K562 (cell line): ENCODE measurements around the gene IL15RA. TPM values are rescaled to one million over a fixed set of nuclear protein-coding genes. Genes with fewer than 3 reads are reported as not detected.

Experiments
- AFF1 ChIP-seq, 2 experiments: fragments of 450-650 bp; IDR thresholded peaks; 2 replicates each; pipeline ENCODE4 v1.6.1; 2018; ENCODE audit warnings: mild to moderate bottlenecking in 2 of 2, low read depth in 1 of 2; ENCODE audit not compliant: partially characterized antibody in 2 of 2
- ASH1L ChIP-seq: fragments of 450-650 bp; IDR thresholded peaks from 2 replicates; pipeline ENCODE4 v1.6.1; 2018; ENCODE audit warnings: borderline replicate concordance, mild to moderate bottlenecking, low read depth; ENCODE audit not compliant: partially characterized antibody
- HDGF ChIP-seq: fragments of 450-650 bp; IDR thresholded peaks from 2 replicates; pipeline ENCODE4 v1.6.1; 2016
- MAX ChIP-seq: sonication (generic); formaldehyde crosslinking; IDR thresholded peaks from 2 replicates; pipeline ENCODE4 v1.9.0; 2022; ENCODE audit warnings: mild to moderate bottlenecking, missing genetic modification reagents
- NCOR1 ChIP-seq: fragments of 450-650 bp; IDR thresholded peaks from 2 replicates; pipeline ENCODE4 v1.6.1; 2016; ENCODE audit warnings: mild to moderate bottlenecking, moderate library complexity
- NONO ChIP-seq, 2 experiments: fragments of 200-400 bp in 1 of 2; fragments of 450-650 bp in 1 of 2; formaldehyde crosslinking in 1 of 2; IDR thresholded peaks; 2 replicates each; pipeline ENCODE4 v1.6.1; 2017; ENCODE audit warnings: low read depth in 2 of 2, mild to moderate bottlenecking in 2 of 2, moderate library complexity in 2 of 2, low read length in 1 of 2
- RCOR1 ChIP-seq, 2 experiments: IDR thresholded peaks; 2 replicates each; pipeline ENCODE4 v1.6.1; 2012; ENCODE audit warnings: low read depth in 2 of 2, low read length in 2 of 2, borderline replicate concordance in 1 of 2, improper control_type of control experiment in 1 of 2
- XRCC3 ChIP-seq: fragments of 450-650 bp; IDR thresholded peaks from 2 replicates; pipeline ENCODE4 v1.6.1; 2017; ENCODE audit warnings: mild to moderate bottlenecking, moderate library complexity
- YY1 ChIP-seq, 3 experiments: IDR thresholded peaks; 2 replicates each; pipeline ENCODE4 v1.6.1; 2011; ENCODE audit warnings: low read length in 2 of 3, mild to moderate bottlenecking in 2 of 3, moderate library complexity in 2 of 3, borderline replicate concordance in 1 of 3, control low read depth in 1 of 3, low read depth in 1 of 3; ENCODE audit not compliant: insufficient read depth in 3 of 3, insufficient replicate concordance in 2 of 3, control insufficient read depth in 1 of 3, insufficient read length in 1 of 3; ENCODE audit errors: extremely low read depth in 1 of 3
- ZBTB17 ChIP-seq: fragments of 450-650 bp; formaldehyde crosslinking; IDR thresholded peaks from 2 replicates; pipeline ENCODE4 v1.4.0; 2020; ENCODE audit warnings: mild to moderate bottlenecking
- ZKSCAN1 ChIP-seq: fragments of 150-350 bp; IDR thresholded peaks from 2 replicates; pipeline ENCODE4 v1.6.1; 2016; ENCODE audit warnings: low read depth, low read length
- ZNF12 ChIP-seq: sonication (generic); formaldehyde crosslinking; IDR thresholded peaks from 2 replicates; pipeline ENCODE4 v1.4.0; 2020; ENCODE audit warnings: mild to moderate bottlenecking, missing genetic modification reagents
- ZNF134 ChIP-seq: fragments of 250-450 bp; sonication (Bioruptor Pico); conservative IDR thresholded peaks from 2 replicates; pipeline ENCODE4 v1.4.0; 2020
- ZNF408 ChIP-seq: fragments of 250-450 bp; sonication (Bioruptor Pico); IDR thresholded peaks from 2 replicates; pipeline ENCODE4 v1.4.0; 2020; ENCODE audit warnings: low read depth, mild to moderate bottlenecking, moderate library complexity
- ZNF436 ChIP-seq: fragments of 250-450, 450-650 bp; sonication (Bioruptor Pico); formaldehyde crosslinking; IDR thresholded peaks from 2 replicates; pipeline ENCODE4 v1.7.0; 2020; ENCODE audit warnings: mild to moderate bottlenecking
- ZNF785 ChIP-seq: fragments of 250-450 bp; sonication (Bioruptor Pico); IDR thresholded peaks from 2 replicates; pipeline ENCODE4 v1.4.0; 2020; ENCODE audit warnings: mild to moderate bottlenecking
- polyA plus RNA-seq, 8 experiments: library from polyadenylated mRNA; depleted of rRNA in 4 of 8; stranded (reverse) in 5 of 8; unstranded in 3 of 8; fragments of >200 nt; fragmentation: Nextera tagmentation in 2 of 8; fragmentation: Illumina TruSeq in 1 of 8; extraction: Ambion mirVana in 2 of 8; extraction: Trizol in 1 of 8; gene quantifications; 2 replicates each; pipeline versions ENCODE4 v1.2.1 to v1.2.3, GENCODE V29; 2011 to 2014; ENCODE audit warnings: inconsistent platforms in 1 of 8, missing spikeins in 1 of 8
- total RNA-seq, 7 experiments: library from RNA; depleted of rRNA in 6 of 7; stranded (reverse); fragments of >200 nt in 6 of 7; fragmentation: Illumina TruSeq in 2 of 7; extraction: Trizol in 2 of 7; gene quantifications; 2 replicates each; pipeline versions ENCODE4 v1.2.1 to v1.2.3, GENCODE V29; 2011 to 2021; ENCODE audit warnings: low replicate concordance in 1 of 7
- TF ChIP-seq, protein P1 (sequence below), 2 experiments: fragments of 450-650 bp; conservative IDR thresholded peaks; 2 replicates each; pipeline ENCODE4 v1.6.1; 2017; ENCODE audit warnings: mild to moderate bottlenecking in 2 of 2, moderate library complexity in 2 of 2
- TF ChIP-seq, protein P2 (sequence below): fragments of 450-650 bp; formaldehyde crosslinking; IDR thresholded peaks from 2 replicates; pipeline ENCODE4 v1.4.0; 2022; ENCODE audit warnings: missing genetic modification characterization
- TF ChIP-seq, protein P3 (sequence below): fragments of 450-650 bp; IDR thresholded peaks from 2 replicates; pipeline ENCODE4 v1.6.1; 2018; ENCODE audit warnings: mild to moderate bottlenecking, low read depth; ENCODE audit not compliant: partially characterized antibody

Gene IL15RA
- total and polyA plus RNA-seq, 9 of the 15 experiments (the other 6 are each of a cell fraction or from before 2014, with no cell fraction given) = 1.2 to 11.7 (median 8.0) TPM

DNA sequence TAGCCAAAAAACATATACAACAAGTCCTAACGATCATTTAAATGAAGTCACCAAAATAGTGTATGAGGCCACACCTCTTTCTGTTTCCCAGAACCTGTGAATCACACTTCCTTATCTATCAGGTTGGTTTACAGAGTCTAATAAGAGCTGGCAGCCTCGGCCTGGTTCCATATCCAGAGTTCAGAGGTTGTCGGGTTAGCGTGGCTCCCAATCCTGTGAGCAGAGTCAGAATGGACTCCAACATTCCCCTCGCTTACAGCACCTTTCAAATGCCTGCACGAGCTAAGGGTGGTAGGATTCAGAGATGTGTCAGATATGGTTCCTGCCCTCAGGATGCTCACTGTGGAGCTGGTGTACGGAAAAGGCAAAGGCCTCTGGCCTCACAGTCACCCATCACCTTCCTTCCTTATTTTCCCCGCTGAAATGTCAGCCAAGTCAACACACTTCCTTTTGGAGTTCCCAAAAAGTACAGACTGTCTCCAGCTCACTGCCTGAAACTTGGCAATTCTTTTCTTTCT, 6.0 kb downstream of the IL15RA start (continued):
- no peak for TF ChIP-seq ZNF436
- TF ChIP-seq AFF1 (IDR thresholded peaks at IDR 0.05; ENCODE audit: low read depth in 1 of 2, partially characterized antibody in 2 of 2) = peak; percentile 32 to 46
- TF ChIP-seq, protein P1, sequence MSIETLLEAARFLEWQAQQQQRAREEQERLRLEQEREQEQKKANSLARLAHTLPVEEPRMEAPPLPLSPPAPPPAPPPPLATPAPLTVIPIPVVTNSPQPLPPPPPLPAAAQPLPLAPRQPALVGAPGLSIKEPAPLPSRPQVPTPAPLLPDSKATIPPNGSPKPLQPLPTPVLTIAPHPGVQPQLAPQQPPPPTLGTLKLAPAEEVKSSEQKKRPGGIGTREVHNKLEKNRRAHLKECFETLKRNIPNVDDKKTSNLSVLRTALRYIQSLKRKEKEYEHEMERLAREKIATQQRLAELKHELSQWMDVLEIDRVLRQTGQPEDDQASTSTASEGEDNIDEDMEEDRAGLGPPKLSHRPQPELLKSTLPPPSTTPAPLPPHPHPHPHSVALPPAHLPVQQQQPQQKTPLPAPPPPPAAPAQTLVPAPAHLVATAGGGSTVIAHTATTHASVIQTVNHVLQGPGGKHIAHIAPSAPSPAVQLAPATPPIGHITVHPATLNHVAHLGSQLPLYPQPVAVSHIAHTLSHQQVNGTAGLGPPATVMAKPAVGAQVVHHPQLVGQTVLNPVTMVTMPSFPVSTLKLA (conservative IDR thresholded peaks at IDR 0.05) = peak; percentile 43 to 49; a peak in 3 of 4 replicates
- no peak for TF ChIP-seq ZNF785 (CRISPR knock-in tag)
- no peak for TF ChIP-seq ZNF134 (CRISPR knock-in tag)
- TF ChIP-seq ASH1L = no peak
- peak; percentile 21; the same call in 1 of the 2 replicates for TF ChIP-seq NCOR1
- peak in 1 of 2 experiments; percentile 56; a peak in 2 of 4 replicates for TF ChIP-seq RCOR1 (IDR thresholded peaks at IDR 0.05; ENCODE audit: borderline replicate concordance in 1 of 2, low read depth in 2 of 2, low read length in 2 of 2)
- TF ChIP-seq, protein P2, sequence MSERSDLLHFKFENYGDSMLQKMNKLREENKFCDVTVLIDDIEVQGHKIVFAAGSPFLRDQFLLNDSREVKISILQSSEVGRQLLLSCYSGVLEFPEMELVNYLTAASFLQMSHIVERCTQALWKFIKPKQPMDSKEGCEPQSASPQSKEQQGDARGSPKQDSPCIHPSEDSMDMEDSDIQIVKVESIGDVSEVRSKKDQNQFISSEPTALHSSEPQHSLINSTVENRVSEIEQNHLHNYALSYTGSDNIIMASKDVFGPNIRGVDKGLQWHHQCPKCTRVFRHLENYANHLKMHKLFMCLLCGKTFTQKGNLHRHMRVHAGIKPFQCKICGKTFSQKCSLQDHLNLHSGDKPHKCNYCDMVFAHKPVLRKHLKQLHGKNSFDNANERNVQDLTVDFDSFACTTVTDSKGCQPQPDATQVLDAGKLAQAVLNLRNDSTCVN (CRISPR knock-in tag) = no peak
- 0 out of 2 replicates have a peak, but pooled peaks have one; percentile 22 for TF ChIP-seq MAX (CRISPR knock-in tag)
- no peak for TF ChIP-seq XRCC3
- TF ChIP-seq, protein P3, sequence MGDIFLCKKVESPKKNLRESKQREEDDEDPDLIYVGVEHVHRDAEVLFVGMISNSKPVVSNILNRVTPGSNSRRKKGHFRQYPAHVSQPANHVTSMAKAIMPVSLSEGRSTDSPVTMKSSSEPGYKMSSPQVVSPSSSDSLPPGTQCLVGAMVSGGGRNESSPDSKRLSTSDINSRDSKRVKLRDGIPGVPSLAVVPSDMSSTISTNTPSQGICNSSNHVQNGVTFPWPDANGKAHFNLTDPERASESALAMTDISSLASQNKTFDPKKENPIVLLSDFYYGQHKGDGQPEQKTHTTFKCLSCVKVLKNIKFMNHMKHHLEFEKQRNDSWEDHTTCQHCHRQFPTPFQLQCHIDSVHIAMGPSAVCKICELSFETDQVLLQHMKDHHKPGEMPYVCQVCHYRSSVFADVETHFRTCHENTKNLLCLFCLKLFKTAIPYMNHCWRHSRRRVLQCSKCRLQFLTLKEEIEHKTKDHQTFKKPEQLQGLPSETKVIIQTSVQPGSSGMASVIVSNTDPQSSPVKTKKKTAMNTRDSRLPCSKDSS = no peak
- no peak for TF ChIP-seq ZBTB17
- TF ChIP-seq ZNF408 (CRISPR knock-in tag) = no peak
- no peak for TF ChIP-seq ZNF12 (CRISPR knock-in tag)
- TF ChIP-seq ZKSCAN1 = no peak
- TF ChIP-seq NONO (IDR thresholded peaks at IDR 0.05; ENCODE audit: low read depth in 2 of 2, low read length in 1 of 2) = no peak
- TF ChIP-seq HDGF = no peak
- no peak for TF ChIP-seq YY1 (IDR thresholded peaks at IDR 0.05; ENCODE audit: borderline replicate concordance in 1 of 3, control insufficient read depth in 1 of 3, extremely low read depth in 1 of 3, insufficient read depth in 3 of 3, insufficient read length in 1 of 3, insufficient replicate concordance in 2 of 3, low read depth in 1 of 3, low read length in 2 of 3)
